NCI-H1048 (cell line): ENCODE results near the gene THEM5.

Source experiments
- DNase-seq: peaks from one replicate; lab custom pipeline; 2025; lab: John Stamatoyannopoulos, UW

THEM5 gene

GRCh38 chr1:151819976-151820623 is 33.4 kb downstream of the THEM5 start:
- DNase-seq = no peak

GRCh38 chr1:151819227-151819835 is 34.2 kb downstream of the THEM5 start:
- DNase-seq = no peak

- DNase-seq = no peak
Measured at GRCh38 chr1:151817353-151817730, 36.2 kb downstream of the THEM5 start.

DNA sequence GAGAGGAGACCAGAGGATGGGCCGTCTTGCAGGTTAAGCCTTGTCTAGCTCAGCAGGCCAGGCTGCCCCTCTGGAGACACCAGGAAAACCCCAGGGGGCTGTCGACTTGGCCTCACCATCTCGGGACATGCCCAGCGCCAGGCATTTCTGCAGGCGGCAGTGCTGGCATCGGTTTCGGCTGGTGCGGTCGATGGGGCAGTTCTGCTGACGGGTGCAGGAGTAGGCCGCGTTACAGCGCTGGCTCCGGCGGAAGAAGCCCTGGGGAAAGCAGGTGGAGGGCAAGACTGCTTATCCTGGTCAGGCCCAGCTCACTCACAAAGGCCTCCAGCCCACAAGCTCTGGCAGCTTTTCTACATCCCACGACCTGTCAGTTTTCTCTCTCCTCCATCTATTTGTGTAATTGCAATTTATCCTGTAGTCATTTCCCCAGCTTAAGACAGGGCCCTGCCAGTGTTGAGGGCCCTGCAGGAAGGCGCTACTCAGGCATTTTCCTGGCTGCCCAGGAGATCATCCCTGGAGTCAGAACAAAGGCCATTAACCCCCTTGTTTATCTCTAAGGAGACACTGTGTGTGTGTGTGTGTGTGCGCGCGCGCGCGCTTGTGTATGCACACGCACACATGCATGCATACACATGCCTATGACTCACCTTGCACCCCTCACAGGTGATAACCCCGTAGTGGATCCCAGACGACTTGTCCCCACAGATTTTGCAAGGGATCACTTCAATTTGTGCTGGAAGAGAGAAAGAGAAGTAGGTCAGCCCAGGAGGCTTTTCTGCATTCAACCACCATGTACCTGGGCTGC is 36.8 kb downstream of the THEM5 start:
- DNase-seq = no peak

GRCh38 chr1:151815716-151816327 is 37.7 kb downstream of the THEM5 start:
- DNase-seq = no peak

DNA sequence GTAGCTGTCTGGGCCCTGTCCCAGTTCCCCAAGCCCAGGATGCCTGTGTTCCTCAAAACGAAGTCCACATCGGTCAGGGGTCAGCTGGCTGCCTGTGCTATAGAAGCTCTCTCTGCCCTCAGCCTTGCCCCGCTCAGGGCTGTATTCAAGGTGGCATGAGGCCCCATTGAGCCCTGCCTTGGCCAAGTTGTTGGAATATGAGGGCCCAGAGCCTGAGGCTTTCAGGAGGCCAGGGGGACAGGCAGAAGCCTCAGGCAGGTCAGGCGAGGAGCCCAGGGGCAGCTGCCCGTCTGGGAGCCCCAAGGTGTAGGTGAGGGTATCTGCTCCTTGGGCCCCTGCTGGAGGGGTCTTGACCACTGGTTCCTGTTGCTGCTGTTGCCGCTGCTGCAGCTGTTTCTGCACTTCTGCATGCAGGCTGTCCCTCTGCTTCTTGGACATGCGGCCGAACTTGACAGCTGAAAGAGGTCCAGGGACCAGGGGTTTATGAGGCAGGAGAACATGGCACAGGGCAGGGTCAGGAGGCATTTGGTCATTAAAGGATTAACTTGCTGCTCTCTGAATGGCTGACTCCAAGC is 38.5 kb downstream of the THEM5 start:
- DNase-seq = no peak

- no peak for DNase-seq
Measured at GRCh38 chr1:151814426-151814825, 39.1 kb downstream of the THEM5 start.

DNA sequence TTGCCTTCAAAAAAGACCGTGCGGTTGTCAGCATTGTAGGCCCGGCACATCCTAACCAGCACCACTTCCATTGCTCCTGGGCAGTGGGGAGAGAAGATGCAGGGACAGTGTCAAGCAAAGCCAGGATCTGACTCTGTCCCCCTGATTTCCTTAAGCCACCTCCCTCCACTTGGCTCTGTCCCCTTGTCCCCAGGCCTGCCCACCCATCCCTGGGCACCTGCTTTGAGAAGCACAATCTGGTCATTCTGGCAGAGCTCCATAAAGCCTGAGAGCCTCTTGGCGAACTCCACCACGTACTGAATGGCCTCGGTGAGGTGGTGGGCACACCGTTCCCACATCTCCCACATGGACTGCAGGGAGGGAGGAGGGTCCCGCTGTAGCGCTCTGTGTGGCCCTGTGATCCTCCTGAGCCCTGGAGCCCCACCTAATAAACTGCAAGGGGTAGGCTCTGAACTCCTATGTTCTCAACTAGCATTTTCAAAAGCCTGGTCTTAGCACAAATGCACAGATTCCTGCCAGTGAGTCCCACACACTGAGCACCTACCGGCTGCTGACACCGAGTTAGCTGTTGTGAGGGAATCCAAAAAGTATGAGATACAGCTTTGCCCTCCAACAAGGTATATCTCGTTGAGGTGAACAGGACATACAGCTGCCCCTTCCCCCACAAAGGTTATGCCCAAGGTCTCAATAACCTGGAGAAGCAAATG is 40.1 kb downstream of the THEM5 start:
- no peak for DNase-seq

DNA sequence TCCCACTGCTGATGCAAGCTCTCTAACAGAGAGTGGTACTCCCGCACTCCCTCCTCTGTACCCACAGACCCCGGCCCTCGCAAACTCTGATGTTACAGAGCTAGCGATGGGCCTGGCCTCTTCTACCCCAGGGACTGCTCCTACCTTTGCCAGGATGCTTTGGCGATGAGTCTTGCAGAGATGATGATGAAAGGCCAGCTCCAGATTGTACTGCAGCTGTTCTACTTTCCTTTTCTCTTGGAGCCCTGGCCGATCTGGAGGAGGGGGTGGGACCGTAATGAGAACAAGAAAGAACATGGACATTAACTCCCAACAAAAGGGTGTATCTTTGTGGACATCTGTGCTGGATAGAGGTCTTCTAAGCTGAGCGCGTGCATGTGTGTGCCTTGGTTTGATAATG is 42.3 kb downstream of the THEM5 start:
- no peak for DNase-seq

DNA sequence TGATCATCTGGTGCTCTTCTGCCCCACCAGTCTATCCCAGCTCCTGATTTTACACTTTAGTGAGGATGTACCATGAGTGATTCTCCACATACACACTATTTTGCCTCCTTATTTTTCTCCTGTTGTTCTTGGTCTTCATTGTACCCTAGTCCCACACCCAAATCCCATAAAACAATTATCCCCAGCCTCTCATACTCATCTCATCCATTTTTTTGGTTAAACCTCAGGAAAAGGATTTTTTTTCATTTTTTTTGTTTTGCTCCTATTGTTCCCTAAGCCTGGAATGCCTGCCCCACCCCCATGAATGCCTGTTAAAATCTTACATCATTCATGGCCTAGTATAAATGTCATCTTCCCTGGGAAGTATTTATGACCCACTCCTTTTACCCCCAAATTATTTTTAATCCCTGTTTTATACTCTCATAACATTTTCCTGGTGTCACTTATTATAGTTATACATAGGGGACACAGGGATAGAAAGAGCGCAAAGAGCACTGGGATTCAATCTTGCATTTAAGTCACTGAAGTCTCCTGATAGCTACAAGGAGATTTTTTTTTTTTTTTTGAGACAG is 43.4 kb downstream of the THEM5 start:
- DNase-seq = no peak

DNA sequence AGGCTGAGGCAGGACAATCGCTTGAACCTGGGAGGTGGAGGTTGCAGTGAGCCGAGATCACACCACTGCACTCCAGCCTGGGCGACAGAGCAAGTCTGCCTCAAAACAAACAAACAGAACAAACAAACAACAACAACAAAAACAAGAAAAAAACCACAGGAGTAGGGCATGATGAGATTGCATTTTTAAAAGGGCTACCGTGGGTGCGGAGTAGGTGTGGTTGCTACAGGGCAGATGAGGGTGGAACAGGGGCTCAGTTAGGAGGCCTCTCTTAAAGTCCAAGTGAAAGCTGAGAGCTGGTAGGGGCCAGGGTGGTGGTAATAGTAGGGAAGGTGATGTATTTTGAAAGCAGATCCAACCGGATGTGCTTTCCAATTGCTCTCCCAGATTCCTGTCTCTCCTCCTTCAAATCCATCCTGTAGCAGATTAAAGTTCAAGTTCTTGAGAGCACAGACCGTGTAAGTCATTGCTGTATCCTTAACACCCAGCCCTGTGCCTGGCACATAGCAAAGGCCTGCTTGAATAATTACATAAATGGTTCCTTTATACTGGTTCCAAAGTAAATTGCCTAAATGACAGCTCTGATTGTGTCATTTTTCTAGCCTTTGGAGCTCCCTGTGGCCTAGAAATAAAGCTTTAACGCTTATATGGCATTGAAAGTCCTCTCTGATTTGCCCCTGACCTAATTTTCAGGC is 44.1 kb downstream of the THEM5 start:
- no peak for DNase-seq

DNA sequence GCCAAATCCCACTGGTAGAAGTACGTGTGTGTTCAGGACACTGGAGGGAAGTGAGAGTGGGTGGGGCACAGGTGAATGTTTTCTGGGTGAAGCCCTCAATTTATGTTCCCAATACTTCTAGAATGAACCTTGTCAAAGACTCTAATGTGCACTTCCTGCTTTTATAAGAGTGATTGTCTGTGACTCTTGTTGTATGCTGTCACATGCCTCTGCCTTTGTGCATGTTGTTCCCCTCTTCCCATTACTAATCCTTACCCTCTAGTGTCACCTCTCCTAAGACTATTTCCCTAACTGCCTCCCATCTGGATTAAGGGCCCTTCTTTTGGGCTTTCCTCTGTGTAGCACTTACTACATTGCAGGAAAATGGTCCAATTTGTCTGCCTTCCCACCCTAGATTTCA is 45.7 kb downstream of the THEM5 start:
- no peak for DNase-seq

DNA sequence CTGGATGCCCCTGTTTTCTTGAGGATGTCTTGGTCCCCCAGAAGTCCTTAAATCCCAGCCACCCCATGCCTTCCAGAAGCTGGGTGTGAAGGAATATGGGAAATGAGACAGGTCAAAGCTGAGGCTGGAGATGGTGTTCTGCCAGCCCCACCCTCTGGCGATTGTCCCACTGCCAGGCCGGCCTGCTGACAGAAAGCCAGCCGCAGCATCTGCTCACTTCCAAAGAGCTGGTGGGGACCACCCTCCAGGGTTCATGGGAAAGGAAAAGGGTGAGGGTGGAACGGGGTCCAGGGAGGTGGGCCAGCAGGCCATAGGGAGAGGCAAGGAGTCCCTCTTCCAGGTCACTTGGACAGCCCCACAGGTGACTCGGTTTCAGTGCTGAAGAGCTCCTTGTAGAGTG is 46.4 kb downstream of the THEM5 start:
- no peak for DNase-seq

DNA sequence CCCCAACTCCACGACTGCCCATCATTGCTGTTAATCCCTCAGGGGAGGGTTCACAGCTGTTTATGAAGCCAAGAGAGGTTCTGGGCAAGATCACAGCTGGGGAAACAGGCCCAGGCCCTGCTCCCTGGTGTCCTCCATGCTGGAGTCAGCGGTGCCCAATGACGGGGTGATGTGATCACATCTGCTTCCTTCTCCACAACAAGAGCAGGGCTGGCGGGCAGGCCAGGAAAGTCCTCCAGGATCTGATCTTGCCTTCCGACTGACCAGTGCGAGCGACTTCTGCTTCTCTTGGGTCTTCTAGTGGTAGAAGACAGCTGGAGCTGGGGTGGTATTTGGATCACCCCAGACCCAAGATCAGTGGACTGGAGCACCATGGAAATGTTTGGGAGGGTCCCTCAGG is 47.3 kb downstream of the THEM5 start:
- no peak for DNase-seq

DNA sequence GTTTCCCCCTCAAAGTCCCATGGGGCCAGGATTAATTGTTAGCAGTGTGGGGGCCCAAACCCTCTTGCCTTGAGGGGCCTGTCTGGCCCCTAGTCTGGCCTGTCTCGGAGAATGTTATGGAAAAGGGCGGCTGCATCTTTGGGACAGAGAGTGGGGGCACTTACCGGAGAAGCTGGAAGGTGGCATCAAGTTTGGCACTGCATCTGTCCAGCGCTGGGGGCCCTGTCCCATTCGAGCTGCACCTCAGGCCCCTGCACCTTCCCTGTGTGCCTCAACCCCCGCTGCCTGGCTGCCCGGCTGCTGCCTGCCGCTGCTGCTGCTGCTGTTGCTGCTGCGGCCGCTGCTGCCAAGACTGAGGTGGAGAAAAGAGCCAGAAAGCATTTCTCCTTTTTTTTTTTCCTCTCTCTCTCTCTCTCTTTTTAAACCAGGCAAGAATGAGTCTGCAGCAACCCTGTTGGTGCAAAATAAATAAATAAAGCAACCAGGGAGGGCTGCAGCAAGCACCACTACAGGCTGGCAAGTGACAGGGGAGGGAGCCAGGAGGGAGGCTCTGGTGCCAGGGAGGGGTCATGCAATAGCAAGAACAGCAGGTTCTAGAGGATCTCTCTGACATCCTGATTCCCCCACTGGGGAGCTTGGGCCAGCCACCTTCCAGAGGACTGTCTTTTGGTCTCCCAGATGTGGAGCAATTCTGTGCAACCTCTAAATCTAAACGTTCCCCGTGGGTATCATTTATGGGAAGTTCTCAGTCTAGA is 48.3 kb downstream of the THEM5 start, which contains the start of gene LINGO4:
Gene LINGO4, minus strand, starts transcription at position 354 of the 755 bp plus-strand sequence. CDS start 2,715 bp downstream, outside the sequence.
- no peak for DNase-seq

GRCh38 chr1:151803915-151804314 is 49.6 kb downstream of the THEM5 start:
- no peak for DNase-seq

GRCh38 chr1:151803164-151803563 is 50.3 kb downstream of the THEM5 start:
- no peak for DNase-seq

GRCh38 chr1:151802372-151802771 is 51.1 kb downstream of the THEM5 start:
- no peak for DNase-seq

- no peak for DNase-seq
Measured at GRCh38 chr1:151801846-151802245, 51.7 kb downstream of the THEM5 start.

DNA sequence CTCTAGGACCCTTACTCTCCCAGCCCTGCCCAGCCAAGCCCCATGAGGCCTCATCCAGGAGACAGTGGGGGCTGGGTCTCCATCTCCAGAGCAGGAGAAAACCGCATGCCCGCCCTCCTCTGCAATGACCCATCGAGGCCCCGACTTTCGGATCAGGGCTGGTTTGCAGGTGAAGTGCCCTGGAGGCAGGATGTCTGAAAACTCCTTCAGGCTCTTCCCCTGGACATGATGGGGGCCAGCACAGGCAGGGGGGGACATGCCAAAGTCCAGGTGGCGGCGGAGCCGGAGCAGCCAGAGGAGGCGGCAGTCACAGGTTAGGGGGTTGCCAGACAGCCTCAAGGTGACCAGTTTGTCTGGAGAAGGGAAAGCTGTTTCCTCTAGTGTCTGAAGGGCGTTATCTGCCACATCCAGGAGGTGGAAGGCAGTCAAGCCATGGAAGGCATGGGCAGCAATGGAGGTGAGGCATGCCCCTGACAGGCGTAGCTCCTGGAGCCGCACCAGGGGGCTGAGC is 52.1 kb downstream of the THEM5 start:
- no peak for DNase-seq
